HG02938 (cell line): ENCODE data around the gene HOOK2.

Experiments used
- ATAC-seq: cut with Tn5 transposase; IDR thresholded peaks from one replicate; pipeline ENCODE4 v1.9.1; 2021; ENCODE audit warnings: mild to moderate bottlenecking, moderate library complexity; ENCODE audit not compliant: unreplicated experiment

HOOK2 gene

GRCh38 chr19:12783291-12783848 lies 8.0 kb upstream of the HOOK2 start:
- ATAC-seq, result no peak

GRCh38 chr19:12782424-12783290 lies 7.3 kb upstream of the HOOK2 start:
- no peak for ATAC-seq

- ATAC-seq, result no peak
These were observed 6.7 kb upstream of the HOOK2 start for GRCh38 chr19:12782174-12782423.

GRCh38 chr19:12779162-12779993 lies 4.0 kb upstream of the HOOK2 start:
- ATAC-seq, result no peak

GRCh38 chr19:12778905-12779161 lies 3.5 kb upstream of the HOOK2 start:
- no peak for ATAC-seq

GRCh38 chr19:12778017-12778904 lies 2.9 kb upstream of the HOOK2 start:
- ATAC-seq, result no peak

GRCh38 chr19:12777217-12778016 lies 2.1 kb upstream of the HOOK2 start:
- no peak for ATAC-seq

- ATAC-seq, result no peak
These were observed 1.8 kb downstream of the HOOK2 start for GRCh38 chr19:12773571-12773970.

GRCh38 chr19:12772323-12772722 lies 3.0 kb downstream of the HOOK2 start:
- ATAC-seq, result no peak

- ATAC-seq, result no peak
These were observed 4.4 kb downstream of the HOOK2 start for GRCh38 chr19:12770922-12771321.

GRCh38 chr19:12769689-12770088 lies 5.7 kb downstream of the HOOK2 start:
- no peak for ATAC-seq

- ATAC-seq, result no peak
These were observed 7.7 kb downstream of the HOOK2 start for GRCh38 chr19:12767666-12768065.

GRCh38 chr19:12767150-12767549 lies 8.2 kb downstream of the HOOK2 start:
- ATAC-seq, result no peak

- ATAC-seq, result no peak
These were observed 9.3 kb downstream of the HOOK2 start for GRCh38 chr19:12766051-12766521.

- no peak for ATAC-seq
These were observed 10.7 kb downstream of the HOOK2 start for GRCh38 chr19:12764698-12765097.

- ATAC-seq, result no peak
These were observed 12.3 kb downstream of the HOOK2 start for GRCh38 chr19:12763100-12763499.

GRCh38 chr19:12759686-12760085 lies 15.7 kb downstream of the HOOK2 start:
- no peak for ATAC-seq

- ATAC-seq, result no peak
These were observed 17.6 kb downstream of the HOOK2 start for GRCh38 chr19:12757544-12758274.

- ATAC-seq, result no peak
These were observed 19.0 kb downstream of the HOOK2 start for GRCh38 chr19:12756150-12756883.
